Suppressor macrophage treated with lipopolysaccharide for 1 hour (primary cell): ENCODE data around the gene PYROXD2.

ENCODE experiments used
- DNase-seq, 3 donors: peaks; one replicate each; pipeline ENCODE4 v3.0.0-alpha.2; 2020 to 2022

Gene PYROXD2

DNA sequence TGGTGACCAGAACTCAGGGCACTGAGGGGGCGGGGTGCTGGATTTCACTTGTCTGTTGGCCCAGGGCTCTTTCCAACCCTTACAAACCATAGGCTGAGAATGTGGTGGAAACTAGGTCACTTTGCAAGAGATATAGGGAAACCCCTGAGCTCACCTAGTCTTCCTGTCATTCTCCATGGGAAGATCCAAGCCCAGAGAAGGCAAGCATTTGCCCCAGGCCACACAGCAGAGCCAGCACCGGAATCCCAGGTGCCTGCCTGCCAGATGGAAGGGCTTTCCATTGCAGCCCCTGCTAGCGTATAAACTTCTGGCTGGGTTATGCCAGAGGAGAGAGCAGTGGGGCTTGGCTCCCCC is 427 bp downstream of the PYROXD2 start:
- DNase-seq = no peak

- no peak for DNase-seq
Observed at GRCh38 chr10:98411768-98412167, 3.2 kb downstream of the PYROXD2 start.

DNA sequence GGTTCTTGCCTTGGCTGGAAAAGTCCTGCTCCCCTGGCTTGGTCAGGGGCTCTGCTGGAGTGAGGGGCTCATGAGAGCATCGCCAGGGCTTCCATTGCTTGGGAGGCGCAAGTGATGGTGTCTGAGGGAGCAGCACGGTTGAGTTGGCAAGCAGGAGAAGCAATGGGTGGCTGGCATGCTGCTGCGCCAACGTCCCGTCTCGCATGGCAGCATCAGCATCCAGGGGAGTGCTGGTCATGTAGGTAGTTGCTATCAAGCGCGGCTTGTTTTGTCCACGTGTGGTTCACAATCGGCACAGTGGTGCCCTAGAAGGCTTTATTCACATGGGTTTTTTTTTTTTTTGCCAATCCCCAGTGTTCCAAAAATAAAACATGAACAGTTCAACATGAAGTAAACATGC is 3.8 kb downstream of the PYROXD2 start:
- DNase-seq = no peak

DNA sequence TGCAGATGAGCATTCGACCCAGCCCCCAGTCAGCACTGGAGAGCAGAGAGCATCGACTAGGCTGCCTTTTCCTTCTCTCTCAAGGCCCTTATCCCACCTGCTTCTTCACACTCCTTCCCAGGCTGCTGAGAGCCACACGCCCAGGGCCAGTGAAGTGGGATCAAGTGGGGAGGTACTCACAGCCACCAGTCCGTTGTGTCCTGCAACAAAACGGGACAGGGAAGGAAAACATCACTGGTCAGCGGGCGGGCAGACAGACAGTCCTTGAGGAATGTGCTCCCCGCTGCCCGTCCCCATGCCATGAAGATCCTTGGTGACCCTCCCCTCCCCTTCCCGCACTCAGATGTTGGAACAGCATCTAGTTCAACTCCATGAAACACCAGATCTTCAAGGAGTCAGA is 4.2 kb downstream of the PYROXD2 start:
- no peak for DNase-seq

DNA sequence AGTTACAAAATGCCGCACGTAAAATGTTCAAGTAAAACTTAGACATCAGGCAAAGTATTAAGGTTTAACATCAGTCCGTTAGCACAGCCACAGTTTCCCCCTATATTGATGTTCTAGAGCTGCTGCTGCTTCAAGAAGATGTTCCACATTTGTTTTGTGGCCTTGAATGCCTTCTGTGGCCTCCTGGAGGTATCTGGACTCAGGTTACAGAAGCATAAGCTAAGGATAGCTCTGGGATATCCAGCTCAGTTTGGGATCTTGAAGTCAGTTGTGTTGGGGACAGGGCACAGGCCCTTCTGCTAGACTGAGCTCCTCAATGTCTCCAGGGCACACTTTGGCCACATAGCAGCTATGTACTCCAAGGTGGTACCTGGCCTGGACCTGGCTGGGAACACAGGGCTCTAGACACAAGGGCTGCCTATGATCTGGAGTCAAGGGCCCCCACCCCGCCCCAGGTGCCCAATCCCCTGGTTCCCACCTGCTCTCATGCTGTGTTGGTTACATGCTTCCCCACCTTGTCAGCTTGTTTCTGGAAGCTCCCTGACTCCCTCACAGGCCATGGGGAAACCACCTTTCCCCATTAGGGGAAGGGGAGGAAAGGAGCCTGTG is 4.7 kb downstream of the PYROXD2 start:
- no peak for DNase-seq

- no peak for DNase-seq
Observed at GRCh38 chr10:98408799-98409198, 6.2 kb downstream of the PYROXD2 start.

- no peak for DNase-seq
Observed at GRCh38 chr10:98407744-98408241, 7.2 kb downstream of the PYROXD2 start.

GRCh38 chr10:98407017-98407743 is 7.8 kb downstream of the PYROXD2 start:
- DNase-seq = no peak

DNA sequence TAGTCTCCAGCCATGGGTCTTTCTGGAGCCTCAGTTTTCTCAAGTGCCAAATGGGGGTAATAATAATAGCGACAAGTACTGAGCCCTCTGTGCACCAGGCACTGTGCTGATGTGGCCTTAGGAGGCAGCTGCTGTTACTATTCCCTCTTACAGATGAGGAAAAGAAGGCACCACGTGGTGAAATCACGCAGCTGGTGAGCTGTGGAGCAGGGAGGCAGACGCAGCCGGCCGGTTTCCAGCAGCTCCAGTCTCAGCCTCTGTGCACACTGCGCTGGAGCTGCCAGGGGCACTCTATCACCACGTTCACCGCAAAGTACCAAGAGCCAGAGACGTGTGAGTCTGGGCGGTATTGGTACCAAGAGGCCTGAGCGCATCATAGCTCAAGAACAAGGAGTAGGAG is 9.6 kb downstream of the PYROXD2 start:
- DNase-seq = no peak

DNA sequence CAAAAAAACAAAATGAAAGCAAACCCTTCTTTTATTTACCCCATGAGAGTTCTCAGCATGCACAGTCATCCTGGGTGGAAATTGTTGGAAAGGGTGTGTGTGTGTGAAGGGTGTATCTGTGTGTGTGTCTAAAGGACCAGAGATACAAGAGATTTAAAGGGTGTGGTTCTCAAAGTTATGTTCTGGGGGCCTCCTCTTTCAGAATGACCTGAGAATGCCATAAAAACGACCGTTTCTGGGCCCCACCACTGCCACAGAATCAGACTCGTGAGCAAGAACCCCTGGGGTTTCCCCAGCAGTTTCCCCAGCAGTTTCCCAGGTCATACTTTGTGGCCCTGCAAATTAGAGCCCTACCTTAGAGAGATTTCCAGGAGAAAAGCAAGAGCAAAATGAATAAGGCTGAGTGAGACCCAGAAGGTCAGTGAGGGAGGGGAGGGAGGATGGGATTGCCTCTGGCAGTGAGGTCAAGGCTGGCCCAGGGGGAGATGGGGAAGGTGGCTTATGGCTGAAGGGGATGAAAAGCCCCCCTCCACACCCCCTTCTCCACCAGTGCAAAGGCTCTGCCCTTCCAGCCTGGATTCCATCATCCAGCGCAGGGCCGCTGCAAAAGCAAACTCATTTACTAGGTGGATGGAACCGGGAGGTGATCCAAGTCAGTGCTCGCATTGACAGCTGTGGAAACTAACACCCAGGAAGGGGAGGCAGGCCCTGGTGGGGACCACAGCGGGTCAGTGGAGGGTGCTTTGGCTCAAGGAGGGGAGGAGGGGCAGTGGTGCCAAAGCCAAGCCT is 10.2 kb downstream of the PYROXD2 start:
- DNase-seq = peak in 1 of 3 donors; percentile 16

DNA sequence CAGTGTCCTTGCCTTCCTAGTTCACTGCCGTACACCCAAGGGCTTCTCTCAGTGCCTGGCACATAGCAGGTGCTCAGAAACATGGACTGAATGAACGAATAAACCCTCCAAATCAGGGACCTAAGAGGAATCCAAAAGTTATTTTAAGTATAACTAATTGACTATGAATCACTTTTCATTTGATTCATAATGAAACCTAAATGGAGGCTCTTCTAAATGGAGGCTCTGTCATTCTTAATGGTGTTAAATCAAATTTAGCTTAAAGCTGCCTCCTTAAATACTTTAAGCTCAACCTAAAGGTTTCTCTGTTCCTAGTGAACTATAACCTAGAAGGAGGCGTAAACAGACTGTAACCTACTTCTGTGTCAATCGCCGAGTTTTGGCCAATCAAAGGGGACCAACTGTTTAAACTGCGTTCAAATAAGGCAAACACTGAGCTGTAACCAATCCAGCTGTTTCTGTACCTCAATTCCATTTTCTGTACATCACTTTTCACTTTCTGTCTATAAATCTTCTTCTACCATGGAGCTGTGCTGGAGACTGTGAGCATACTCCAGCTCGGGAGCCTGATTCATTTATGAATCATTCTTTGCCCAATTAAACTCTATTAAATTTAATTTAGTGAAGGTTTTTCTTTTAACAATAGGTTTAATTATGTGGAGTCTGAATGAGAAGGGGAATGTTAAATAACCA is 11.0 kb downstream of the PYROXD2 start:
- DNase-seq = no peak

- DNase-seq = no peak
Observed at GRCh38 chr10:98402931-98403718, 11.9 kb downstream of the PYROXD2 start.

DNA sequence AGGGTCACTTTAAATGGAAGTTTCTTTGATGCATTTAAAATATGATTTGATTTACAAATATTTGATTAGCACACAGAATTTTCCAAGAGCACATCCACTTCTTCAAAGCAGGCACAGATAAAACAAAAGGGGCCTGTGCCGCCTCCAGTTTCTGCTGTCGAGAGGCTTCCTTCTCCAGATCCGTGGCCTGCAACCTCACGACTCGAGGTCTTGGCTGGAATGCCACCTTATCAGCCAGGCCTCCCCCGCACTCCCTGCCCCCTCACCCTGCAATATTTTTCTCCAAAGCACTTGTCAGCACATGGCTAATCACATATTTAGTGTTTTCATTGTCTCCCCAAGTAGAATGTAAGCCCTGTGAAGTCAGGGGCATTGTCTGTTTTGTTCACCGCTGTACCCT is 12.5 kb downstream of the PYROXD2 start:
- no peak for DNase-seq

- DNase-seq = no peak
Observed at GRCh38 chr10:98400482-98400881, 14.5 kb downstream of the PYROXD2 start.

DNA sequence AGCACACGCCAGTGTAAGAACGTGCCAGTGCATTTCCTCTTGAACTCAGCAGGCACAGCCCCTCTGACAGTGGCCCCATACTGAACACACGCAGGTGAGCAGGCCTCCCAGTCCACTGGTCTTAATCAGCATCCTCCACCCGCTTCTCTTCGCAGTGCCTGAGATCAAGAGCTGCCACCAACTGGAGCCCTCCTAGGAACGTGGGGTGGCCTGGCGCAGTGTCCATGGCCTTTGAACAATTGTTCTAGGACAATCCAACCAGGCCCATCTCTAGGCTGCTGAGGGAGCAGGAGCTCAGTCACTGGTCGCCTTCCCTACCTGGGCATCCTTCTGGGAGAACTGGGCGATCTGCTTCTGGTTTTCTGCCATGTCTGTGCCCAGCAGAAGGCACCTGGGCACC is 15.2 kb downstream of the PYROXD2 start:
- no peak for DNase-seq

- no peak for DNase-seq
Observed at GRCh38 chr10:98397089-98397600, 17.8 kb downstream of the PYROXD2 start.

- peak; percentile 22 to 47 (median 34) for DNase-seq
Observed at GRCh38 chr10:98396096-98397063, 18.6 kb downstream of the PYROXD2 start.

GRCh38 chr10:98394851-98395440 is 20.0 kb downstream of the PYROXD2 start:
- no peak for DNase-seq

DNA sequence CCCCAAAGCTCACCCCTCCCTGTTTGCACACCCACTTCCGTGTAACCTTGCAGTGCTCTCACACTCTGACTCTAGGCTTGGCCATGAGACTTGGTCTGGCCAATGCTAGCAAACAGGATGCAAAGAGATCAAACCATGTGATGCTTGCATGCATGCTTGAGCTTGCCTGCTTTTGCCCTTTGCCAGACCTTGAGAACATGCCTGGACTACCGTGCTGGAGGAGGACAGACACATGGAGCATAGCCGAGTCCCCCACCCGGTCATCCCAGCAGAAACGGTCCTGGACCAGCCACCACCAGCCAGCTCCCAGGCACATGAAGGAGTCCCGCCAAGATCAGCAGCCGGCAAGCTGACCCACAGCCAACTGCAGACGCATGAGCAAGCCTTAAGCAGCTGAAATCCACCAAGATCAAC is 23.4 kb downstream of the PYROXD2 start:
- DNase-seq = no peak

GRCh38 chr10:98391065-98391464 is 23.9 kb downstream of the PYROXD2 start:
- DNase-seq = peak; percentile 70 to 76 (median 70)
